ENCODE data around the gene GOLGA8H.
"Not testable (repeated sequence)": the region's sequence is repeated elsewhere in the genome, so short reads cannot be mapped to it uniquely, and the experiment has no call there.

The GOLGA8H gene, protein sequence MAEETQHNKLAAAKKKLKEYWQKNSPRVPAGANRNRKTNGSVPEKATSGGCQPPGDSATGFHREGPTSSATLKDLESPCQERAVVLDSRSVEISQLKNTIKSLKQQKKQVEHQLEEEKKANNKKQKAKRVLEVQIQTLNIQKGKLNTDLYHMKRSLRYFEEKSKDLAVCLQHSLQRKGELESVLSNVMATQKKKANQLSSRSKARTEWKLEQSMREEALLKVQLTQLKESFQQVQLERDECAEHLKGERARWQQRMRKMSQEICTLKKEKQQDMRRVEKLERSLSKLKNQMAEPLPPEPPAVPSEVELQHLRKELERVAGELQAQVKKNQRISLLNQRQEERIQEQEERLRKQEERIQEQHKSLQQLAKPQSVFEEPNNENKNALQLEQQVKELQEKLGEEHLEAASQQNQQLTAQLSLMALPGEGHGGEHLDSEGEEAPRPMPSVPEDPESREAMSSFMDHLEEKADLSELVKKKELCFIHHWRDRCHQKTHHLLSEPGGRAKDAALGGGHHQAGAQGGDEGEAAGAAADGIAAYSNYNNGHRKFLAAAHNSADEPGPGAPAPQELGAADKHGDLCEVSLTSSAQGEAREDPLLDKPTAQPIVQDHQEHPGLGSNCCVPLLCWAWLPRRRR

DNA sequence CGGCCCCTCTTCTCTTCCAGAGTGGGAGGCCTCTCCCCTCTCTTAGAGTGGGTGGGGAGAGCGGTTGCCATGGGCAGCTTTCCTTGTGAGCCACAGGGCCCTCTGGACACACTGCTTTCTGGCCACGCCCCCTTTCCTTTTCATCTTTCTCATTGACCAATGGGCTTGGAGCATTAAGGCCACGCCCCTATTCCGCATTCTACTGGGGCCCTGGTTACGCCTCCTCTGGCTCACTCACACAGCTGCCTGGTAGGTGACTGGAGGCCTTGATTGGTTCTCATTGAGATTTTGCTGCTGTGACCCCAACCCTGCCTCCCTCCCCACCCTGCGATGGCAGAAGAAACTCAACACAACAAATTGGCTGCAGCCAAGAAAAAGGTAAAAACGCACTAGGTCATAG is at the start of gene GOLGA8H:
Gene GOLGA8H, plus strand, starts transcription at position 233 of the 400 bp plus-strand sequence. Its CDS starts 98 bp downstream, at position 331.
- TF ChIP-seq EGR1 (IDR thresholded peaks at IDR 0.05); ZBTB7A (IDR thresholded peaks at IDR 0.05; ENCODE audit: low read depth); RAD21 (IDR thresholded peaks at IDR 0.05; ENCODE audit: low read depth): not testable (repeated sequence)

DNA sequence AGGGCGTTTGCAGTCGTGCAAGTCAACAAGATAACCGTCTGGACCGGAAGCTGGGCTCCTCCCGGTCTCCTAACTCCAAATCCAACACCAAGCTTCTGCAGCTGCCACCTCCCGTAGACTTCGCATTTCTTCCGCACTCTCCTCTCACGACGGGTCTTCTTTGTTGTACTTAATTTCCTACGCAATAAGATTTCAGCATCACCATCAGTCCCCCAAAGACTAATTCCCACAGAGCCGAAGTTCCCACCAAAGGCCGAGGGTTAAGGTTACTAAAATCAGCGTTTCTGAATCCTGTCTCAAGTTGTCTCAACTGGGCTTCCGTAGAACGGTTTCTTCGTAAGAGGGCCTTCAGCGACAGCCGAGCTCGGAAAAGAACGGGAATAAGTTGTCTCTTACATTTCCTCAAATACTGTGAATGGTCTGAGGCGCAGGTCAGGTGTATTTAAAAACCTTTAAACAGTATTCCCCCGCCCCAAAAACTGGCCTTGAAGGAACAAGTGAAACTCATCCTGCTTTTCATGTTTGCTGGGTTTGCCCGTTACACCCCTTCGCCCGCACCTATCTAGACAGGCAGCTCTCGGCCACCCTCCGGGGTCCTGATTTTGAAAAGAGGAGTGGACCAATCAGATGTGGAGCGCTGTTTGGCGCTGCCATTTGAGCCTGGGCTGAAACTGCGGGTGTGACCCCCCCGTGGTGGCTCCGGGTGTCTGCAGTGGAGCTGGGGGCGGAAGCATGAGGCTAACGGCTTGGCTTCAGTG is 21.8 kb downstream of the GOLGA8H start, which contains the start of gene ARHGAP11B:
Gene ARHGAP11B, plus strand, starts transcription at position 693 of the 758 bp plus-strand sequence.
- 0 out of 2 replicates have a peak, but pooled peaks have one; percentile 15 for TF ChIP-seq EGR1 (IDR thresholded peaks at IDR 0.05)
- peak; percentile 51; the same call in 1 of the 2 replicates for TF ChIP-seq TAF1 (IDR thresholded peaks at IDR 0.05; ENCODE audit: low read depth)
- peak; percentile 97 for TF ChIP-seq FOXM1 (IDR thresholded peaks at IDR 0.05; ENCODE audit: borderline replicate concordance, low read depth)
- TF ChIP-seq, protein P1, sequence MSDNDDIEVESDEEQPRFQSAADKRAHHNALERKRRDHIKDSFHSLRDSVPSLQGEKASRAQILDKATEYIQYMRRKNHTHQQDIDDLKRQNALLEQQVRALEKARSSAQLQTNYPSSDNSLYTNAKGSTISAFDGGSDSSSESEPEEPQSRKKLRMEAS (IDR thresholded peaks at IDR 0.05): peak; percentile 60; the same call in 1 of the 2 replicates

DNA sequence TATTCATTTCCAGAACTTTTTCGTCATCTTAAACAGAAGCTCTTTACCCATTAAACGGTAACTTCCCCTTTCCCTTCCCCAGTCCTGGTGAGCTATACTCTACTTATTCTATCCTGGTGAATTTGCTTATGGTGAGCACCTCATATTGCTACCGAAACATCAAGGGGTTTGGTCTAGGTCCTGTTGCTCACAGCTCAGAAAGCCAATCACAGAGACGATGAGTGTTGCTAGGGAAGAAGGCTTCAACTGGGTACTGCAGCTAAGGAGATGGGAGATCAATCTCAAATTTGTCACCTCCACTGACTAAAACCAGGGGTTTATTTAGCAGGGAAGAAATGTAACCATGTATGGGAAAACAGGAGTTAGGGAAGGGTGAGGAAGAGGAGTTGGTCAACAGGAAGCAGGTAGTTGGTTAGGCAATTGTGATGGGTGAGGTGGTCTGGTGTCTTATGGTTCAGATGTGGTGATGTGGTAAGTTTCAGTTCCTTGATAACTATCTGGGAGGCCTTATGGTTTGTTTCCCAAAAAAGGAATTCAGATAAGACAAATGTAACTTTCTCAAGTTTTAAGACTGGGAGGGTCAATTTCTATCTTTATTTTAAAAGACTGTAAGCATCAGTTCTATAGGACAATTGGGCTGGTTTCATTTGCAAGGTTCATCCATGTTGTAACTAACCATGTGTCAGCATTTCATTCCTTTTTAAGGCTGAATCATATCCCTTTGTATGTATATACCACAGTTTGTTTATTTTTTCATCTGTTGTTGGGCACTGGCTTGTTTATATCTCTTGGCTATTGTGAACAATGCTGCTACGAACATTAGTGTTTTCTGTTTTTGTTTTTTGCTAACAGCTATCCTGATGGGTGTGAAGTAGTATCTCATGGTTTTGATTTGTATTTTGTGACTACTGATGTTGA is 46.4 kb downstream of the GOLGA8H start:
- TF ChIP-seq TAF1 (IDR thresholded peaks at IDR 0.05; ENCODE audit: low read depth) (no peak), FOXM1 (IDR thresholded peaks at IDR 0.05; ENCODE audit: borderline replicate concordance, low read depth) (no peak), TEAD4 (IDR thresholded peaks at IDR 0.05) (no peak), ZBTB7A (IDR thresholded peaks at IDR 0.05; ENCODE audit: low read depth) (no peak), YY1 (IDR thresholded peaks at IDR 0.05; ENCODE audit: low read depth) (no peak), EGR1 (IDR thresholded peaks at IDR 0.05) (no peak), EP300 (IDR thresholded peaks at IDR 0.05; ENCODE audit: borderline replicate concordance) (no peak)
- TF ChIP-seq, protein P2, sequence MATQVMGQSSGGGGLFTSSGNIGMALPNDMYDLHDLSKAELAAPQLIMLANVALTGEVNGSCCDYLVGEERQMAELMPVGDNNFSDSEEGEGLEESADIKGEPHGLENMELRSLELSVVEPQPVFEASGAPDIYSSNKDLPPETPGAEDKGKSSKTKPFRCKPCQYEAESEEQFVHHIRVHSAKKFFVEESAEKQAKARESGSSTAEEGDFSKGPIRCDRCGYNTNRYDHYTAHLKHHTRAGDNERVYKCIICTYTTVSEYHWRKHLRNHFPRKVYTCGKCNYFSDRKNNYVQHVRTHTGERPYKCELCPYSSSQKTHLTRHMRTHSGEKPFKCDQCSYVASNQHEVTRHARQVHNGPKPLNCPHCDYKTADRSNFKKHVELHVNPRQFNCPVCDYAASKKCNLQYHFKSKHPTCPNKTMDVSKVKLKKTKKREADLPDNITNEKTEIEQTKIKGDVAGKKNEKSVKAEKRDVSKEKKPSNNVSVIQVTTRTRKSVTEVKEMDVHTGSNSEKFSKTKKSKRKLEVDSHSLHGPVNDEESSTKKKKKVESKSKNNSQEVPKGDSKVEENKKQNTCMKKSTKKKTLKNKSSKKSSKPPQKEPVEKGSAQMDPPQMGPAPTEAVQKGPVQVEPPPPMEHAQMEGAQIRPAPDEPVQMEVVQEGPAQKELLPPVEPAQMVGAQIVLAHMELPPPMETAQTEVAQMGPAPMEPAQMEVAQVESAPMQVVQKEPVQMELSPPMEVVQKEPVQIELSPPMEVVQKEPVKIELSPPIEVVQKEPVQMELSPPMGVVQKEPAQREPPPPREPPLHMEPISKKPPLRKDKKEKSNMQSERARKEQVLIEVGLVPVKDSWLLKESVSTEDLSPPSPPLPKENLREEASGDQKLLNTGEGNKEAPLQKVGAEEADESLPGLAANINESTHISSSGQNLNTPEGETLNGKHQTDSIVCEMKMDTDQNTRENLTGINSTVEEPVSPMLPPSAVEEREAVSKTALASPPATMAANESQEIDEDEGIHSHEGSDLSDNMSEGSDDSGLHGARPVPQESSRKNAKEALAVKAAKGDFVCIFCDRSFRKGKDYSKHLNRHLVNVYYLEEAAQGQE (IDR thresholded peaks at IDR 0.05; ENCODE audit: low read depth): no peak
- TF ChIP-seq, protein P1 (IDR thresholded peaks at IDR 0.05): no peak

DNA sequence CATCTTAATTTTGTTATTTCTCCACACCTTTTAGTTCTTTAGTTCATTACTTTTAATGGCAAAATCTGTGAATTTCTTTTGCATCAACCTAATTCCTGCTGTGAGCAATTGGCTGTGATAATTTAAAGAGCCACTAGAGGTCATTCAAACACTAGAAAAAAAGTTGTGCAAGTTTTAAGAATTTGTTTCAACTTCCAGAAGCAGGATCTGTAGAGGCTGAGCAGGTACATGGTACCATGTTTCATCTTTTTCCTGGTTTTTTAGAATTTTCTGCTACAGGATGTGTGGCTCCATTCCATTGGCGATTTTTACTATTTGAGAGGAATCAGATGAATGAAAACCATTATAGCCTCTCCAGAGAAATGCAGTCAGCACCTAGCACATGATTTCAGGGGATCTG is 57.3 kb downstream of the GOLGA8H start:
- peak; percentile 12; the same call in 1 of the 2 replicates for TF ChIP-seq RAD21 (IDR thresholded peaks at IDR 0.05; ENCODE audit: low read depth)
